ENCODE data around the gene LYZL1.
A peak's percentile ranks its signal among the peaks of the same experiment; 100 is the strongest.
"Not testable (repeated sequence)": the region's sequence is repeated elsewhere in the genome, so short reads cannot be mapped to it uniquely, and the experiment has no call there.

LYZL1 gene

GRCh38 chr10:29263506-29263905 lies 25.4 kb upstream of the LYZL1 start:
- no peak for DNase-seq (ENCODE audit: low spot score)

GRCh38 chr10:29265210-29265768 lies 23.6 kb upstream of the LYZL1 start:
- no peak for DNase-seq (ENCODE audit: low spot score)

GRCh38 chr10:29266641-29267040 lies 22.2 kb upstream of the LYZL1 start:
- no peak for DNase-seq (ENCODE audit: low spot score)

- no peak for DNase-seq (ENCODE audit: low spot score)
Observed at GRCh38 chr10:29268011-29268410, 20.9 kb upstream of the LYZL1 start.

- DNase-seq (ENCODE audit: low spot score): no peak
Observed at GRCh38 chr10:29269486-29269885, 19.4 kb upstream of the LYZL1 start.

GRCh38 chr10:29270883-29271282 lies 18.0 kb upstream of the LYZL1 start:
- DNase-seq (ENCODE audit: low spot score): no peak

- no peak for DNase-seq (ENCODE audit: low spot score)
Observed at GRCh38 chr10:29271877-29272276, 17.0 kb upstream of the LYZL1 start.

GRCh38 chr10:29273478-29273877 lies 15.4 kb upstream of the LYZL1 start:
- no peak for DNase-seq (ENCODE audit: low spot score)

GRCh38 chr10:29276251-29276850 lies 12.5 kb upstream of the LYZL1 start:
- DNase-seq (ENCODE audit: low spot score): no peak

GRCh38 chr10:29277296-29277695 lies 11.6 kb upstream of the LYZL1 start:
- no peak for DNase-seq (ENCODE audit: low spot score)

- DNase-seq (ENCODE audit: low spot score): no peak
Observed at GRCh38 chr10:29279779-29280487, 8.9 kb upstream of the LYZL1 start.

- no peak for DNase-seq (ENCODE audit: low spot score)
Observed at GRCh38 chr10:29280488-29280840, 8.4 kb upstream of the LYZL1 start.

GRCh38 chr10:29285624-29286051 lies 3.2 kb upstream of the LYZL1 start:
- DNase-seq (ENCODE audit: low spot score): no peak

GRCh38 chr10:29287635-29288034 lies 1.2 kb upstream of the LYZL1 start:
- no peak for DNase-seq (ENCODE audit: low spot score)

- DNase-seq (ENCODE audit: low spot score): not testable (repeated sequence)
Observed at GRCh38 chr10:29291561-29291960, 2.7 kb downstream of the LYZL1 start.

GRCh38 chr10:29292406-29292805 lies 3.5 kb downstream of the LYZL1 start:
- DNase-seq (ENCODE audit: low spot score): not testable (repeated sequence)

- no peak for DNase-seq (ENCODE audit: low spot score)
Observed at GRCh38 chr10:29295813-29296212, 6.9 kb downstream of the LYZL1 start.

- no peak for DNase-seq (ENCODE audit: low spot score)
Observed at GRCh38 chr10:29297678-29298077, 8.8 kb downstream of the LYZL1 start.

GRCh38 chr10:29301359-29301910 lies 12.6 kb downstream of the LYZL1 start:
- no peak for DNase-seq (ENCODE audit: low spot score)

GRCh38 chr10:29302499-29302898 lies 13.6 kb downstream of the LYZL1 start:
- DNase-seq (ENCODE audit: low spot score): no peak

- DNase-seq (ENCODE audit: low spot score): peak; percentile 95
Observed at GRCh38 chr10:29304264-29304994, 15.6 kb downstream of the LYZL1 start.

GRCh38 chr10:29304995-29305335 lies 16.1 kb downstream of the LYZL1 start:
- DNase-seq (ENCODE audit: low spot score): peak; percentile 53

GRCh38 chr10:29306688-29307087 lies 17.8 kb downstream of the LYZL1 start:
- DNase-seq (ENCODE audit: low spot score): no peak
